HL-60/S4 treated with phorbol 12-myristate 13-acetate at 8.2 ng/mL for 4 days and 3 days (cell line): ENCODE data around the gene SLCO3A1.

ENCODE experiments used
- in situ Hi-C: fragments of 300-500 bp; cut with MboI; formaldehyde crosslinking; loops from 2 replicates; pipeline ENCODE4 v1.15.0; 2022; ENCODE audit warnings: low sequenced_read_pairs

SLCO3A1 gene

DNA sequence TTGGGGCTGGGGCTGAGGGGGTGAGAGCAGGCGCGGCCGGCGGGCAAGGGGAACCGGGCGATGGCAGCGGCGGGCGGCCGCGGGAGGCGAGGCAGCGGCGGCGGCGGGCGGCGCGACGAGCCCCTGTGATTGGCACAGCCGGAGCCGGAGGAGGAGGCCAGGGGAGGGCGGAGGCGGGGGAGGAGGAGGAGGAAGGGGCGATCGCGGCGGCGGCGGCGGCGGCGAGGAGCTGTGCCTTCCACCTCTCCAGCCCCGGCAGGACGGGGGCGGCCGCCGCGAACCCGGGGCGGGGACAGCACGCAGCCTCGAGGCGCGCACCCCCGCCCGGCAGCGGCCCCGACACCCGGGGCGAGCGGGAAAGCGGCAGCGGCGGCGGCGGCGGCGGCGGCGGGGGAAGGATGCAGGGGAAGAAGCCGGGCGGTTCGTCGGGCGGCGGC, at the start of gene SLCO3A1:
TSS of gene SLCO3A1 (plus strand) at position 198 of the 437 bp plus-strand sequence.
- in situ Hi-C loops: loop anchor here (10.0 kb wide), 1 partner anchor 211 kb away; no protein-coding TSS in a partner anchor

GRCh38 chr15:91807122-91807521, 46.4 kb upstream of the SLCO3A1 start:
- in situ Hi-C loops: no loop called here

DNA sequence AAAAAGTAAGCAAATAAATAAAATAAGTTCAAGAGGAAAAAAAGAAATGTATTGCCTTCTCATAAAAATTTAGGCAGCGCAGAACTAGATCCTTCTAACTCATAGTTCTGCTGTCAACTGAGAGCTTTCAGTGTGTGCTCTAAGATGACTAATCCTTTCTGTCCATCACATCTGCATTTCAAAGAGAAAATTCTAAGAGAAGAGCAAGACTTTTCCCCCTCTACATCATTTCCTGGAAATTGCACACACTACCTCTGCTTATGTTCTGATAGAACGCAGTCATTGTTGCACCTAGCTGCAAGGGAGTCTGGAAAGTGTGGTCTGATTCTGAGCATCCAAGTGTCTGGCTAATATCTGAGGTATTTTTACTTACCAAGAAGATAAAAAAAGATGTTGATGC, 39.6 kb upstream of the SLCO3A1 start:
- in situ Hi-C loops: no loop called here

DNA sequence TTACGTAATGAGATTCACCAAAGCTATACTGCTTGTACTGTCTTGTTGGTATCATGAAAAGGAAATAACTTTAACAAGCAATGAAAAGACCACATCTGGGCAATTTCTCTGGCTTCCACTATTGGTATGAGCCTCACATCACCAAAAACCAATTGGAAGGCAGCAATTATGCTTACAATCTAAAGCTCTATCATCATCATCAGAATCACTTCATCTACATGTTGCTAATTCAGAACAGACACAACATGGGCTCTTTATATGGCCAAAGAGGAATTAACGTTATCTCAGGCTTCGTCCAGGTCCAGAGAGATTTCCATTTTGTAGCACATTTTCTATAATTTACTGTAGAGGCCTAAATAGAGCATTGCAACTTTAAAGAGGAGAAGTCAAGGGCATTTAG, 36.6 kb upstream of the SLCO3A1 start:
- in situ Hi-C loops: no loop called here

DNA sequence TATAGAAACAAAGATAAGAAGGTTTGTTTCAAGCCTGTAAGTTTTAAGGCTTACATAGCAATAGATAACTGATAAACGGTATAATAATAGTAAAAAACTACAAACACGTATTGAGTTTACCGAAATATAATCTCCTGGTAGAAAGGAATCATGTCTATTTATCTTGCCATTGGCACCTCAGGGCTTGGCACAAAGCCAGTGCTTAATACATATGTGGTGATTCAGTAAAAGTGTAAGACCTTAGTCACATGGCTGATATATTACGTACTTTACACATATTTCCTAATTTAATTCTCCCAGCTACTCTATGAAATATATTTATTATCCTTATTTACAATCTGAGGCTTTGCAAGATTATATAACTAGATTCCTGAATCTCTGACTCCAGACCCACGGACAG, 32.0 kb upstream of the SLCO3A1 start:
- in situ Hi-C loops: no loop called here

- in situ Hi-C loops: no loop called here
Observed at GRCh38 chr15:91824256-91824655, 29.3 kb upstream of the SLCO3A1 start.

DNA sequence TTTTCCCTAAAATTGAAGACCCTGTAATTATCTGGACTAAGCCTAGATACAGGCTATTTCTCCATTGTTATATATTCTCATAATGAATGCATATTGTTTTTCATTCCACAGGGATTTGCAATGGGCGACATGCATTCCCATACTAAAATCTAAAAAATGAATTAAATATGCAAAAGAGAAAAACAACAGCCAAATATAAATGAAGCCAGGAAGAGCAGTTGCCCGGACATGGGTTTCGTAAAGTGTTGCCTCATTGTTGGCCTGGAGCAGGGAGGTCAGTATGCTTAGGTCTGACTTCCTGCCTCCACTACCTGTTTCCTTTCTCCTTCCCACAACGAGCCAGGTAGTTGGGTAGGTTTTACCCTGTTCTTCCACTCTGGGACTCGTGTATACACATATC, 27.1 kb upstream of the SLCO3A1 start:
- in situ Hi-C loops: no loop called here

GRCh38 chr15:91833056-91833455, 20.5 kb upstream of the SLCO3A1 start:
- in situ Hi-C loops: no loop called here

DNA sequence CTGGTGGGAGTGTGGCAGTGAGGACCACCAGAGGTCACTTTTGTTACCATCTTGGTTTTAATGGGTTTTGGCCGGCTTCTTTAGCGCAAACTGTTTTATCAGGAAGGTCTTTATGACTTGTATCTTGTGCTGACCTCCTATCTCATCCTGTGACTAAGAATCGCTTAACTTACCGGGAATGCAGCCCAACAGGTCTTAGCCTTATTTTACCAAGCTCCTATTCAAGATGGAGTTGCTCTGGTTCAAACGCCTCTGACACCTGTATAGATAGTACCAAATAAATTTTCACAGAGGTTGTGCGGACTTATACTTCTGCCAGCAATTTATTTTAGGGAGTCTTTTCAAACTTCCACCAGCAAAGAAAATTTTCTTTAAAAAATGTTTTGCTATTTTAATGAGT, 13.6 kb upstream of the SLCO3A1 start:
- in situ Hi-C loops: no loop called here

DNA sequence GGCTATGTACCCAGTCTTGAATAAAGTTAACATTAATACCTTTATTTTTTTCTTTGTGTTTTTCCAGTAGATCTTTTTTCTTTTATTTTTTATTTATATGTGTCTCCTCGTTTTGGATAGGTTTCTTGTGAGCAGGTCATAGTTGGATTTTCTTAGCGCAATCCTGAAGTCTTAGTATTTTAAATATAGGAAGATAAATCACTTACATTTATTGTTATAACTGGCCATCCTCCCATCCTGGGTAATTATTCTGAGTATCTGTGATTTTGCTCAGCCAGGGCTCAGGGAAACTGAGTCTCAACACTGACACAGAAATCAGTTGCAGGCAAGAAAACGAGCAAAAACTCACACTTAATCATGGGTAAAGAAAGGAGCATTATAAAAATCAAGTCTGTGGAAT, 11.6 kb upstream of the SLCO3A1 start:
- in situ Hi-C loops: no loop called here

DNA sequence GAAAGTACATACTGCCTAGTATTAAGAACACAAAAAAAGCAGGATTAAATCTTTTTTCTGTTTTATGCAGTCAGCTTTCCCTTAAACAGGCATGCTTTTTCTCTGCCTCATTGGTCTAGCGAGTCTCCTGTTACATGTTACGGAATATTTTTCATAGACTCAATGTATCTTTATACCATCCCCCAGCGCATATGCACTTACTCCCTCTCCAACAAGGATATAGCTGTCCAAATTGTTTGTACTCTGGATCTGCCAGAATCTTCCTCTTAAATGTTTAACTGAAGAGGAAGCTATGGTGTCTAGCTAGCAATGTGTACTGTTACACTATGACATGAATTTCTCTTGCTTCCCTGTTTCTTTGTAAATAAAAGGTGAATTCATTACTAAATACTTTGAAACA, 9.2 kb upstream of the SLCO3A1 start:
- in situ Hi-C loops: no loop called here

- in situ Hi-C loops: no loop called here
Observed at GRCh38 chr15:91844928-91845327, 8.6 kb upstream of the SLCO3A1 start.

DNA sequence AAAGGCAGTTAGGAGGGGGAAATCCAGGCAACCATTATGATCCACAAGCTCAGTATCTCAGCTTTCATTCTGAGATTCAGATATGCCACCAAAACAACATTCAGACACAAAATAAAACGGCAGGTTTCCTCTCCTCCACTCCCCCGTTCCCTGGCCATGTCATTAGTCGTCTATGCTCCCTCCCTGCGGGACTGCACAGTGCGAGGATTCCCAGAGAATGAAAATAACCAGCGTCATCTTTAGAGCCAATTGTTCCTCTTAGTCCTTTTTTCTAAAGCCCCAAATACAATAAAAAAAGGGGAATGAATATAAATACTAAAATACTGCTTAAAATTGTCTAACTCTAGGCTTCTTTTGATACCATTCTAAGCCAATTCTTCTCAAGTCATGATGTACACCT, 7.8 kb upstream of the SLCO3A1 start:
- in situ Hi-C loops: no loop called here

GRCh38 chr15:91849180-91849579, 4.3 kb upstream of the SLCO3A1 start:
- in situ Hi-C loops: no loop called here

- in situ Hi-C loops: loop anchor here (10.0 kb wide), 1 partner anchor 215 kb away; no protein-coding TSS in a partner anchor
Observed at GRCh38 chr15:91849749-91850161, 3.8 kb upstream of the SLCO3A1 start.

DNA sequence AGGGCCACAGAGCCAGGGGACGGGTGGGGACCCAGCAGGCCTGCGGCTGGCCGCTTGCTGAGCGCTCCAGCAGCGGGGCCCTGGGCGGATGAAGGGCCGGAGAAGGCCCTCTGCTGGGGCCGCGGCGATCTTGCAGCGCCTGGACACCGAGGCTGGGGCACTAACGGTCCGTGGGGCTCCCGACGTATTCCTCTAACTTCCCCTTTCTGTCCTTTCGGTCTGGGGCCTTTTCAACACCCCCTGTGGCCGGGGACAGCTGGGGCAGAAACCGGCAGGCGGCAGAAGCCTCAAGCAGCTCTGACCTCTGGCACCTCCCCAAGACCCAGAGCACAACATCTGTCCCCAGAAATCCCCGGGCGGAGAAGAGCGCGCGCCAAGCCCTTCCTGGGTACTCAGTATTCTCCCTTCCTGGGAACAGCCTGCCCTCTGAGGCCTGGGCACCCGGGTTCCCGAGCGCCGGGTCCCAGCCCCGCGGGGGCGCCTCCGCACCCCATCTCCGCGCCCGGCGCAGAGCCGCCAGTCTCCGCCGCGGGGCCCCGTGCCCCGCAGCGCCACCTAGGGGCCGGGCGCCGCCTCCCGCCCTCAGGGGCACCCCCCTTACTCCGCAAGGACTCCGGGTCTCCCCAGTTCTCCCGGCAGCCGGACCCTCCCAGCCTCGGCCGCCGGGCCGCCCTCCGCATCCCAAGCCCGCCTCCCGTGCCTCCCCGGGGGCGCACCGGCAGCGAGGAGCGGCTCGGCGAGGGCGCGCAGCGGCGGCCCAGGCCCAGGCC, 582 bp upstream of the SLCO3A1 start:
- in situ Hi-C loops: loop anchor here (10.0 kb wide), 1 partner anchor 212 kb away; no protein-coding TSS in a partner anchor

- in situ Hi-C loops: loop anchor here (10.0 kb wide), 1 partner anchor 211 kb away; no protein-coding TSS in a partner anchor
Observed at GRCh38 chr15:91853948-91854638, 585 bp downstream of the SLCO3A1 start.

DNA sequence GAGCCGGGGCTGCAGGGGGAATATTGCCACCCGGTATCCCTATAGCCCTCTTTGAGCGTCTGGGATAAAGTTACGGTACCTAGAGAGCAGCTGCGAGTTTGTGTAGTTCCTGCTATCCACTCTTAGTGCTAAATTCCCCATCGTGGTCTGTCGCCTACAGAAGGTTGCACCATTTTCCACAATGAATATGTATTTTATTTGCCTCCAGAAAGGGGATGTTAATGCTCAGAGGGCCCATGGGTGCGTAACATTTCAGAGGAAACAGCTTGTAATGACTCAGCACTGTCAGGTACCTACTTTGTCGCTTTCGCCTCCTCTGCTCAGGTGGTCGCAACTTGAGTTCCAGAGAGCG, 1.1 kb downstream of the SLCO3A1 start:
- in situ Hi-C loops: loop anchor here (10.0 kb wide), 1 partner anchor 210 kb away; no protein-coding TSS in a partner anchor

GRCh38 chr15:91855241-91855640, 1.7 kb downstream of the SLCO3A1 start:
- in situ Hi-C loops: loop anchor here (10.0 kb wide), 1 partner anchor 210 kb away; no protein-coding TSS in a partner anchor

- in situ Hi-C loops: loop anchor here (10.0 kb wide), 1 partner anchor 209 kb away; no protein-coding TSS in a partner anchor
Observed at GRCh38 chr15:91855684-91856489, 2.4 kb downstream of the SLCO3A1 start.

DNA sequence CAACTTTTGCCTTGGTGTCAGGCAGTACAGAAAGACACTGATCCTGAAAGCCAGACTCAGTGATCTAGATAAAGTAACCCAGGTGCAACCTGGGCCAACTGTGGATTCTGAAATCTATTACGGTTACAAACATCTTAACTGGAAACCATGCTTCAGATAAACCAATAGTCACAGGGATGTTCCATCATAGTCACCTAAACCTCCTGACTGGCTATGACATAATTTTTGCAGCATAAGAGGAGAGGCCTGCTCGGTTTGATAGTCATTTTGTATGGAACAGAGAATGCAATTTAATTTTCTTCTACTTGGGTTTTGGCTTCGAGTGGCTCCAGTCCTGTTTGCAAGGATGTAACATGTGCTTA, 3.7 kb downstream of the SLCO3A1 start:
- in situ Hi-C loops: loop anchor here (10.0 kb wide), 1 partner anchor 208 kb away; no protein-coding TSS in a partner anchor
